Colonic mucosa (tissue), 4 donors: ENCODE data around the gene CACNB1. TPM values are rescaled to one million over a fixed set of nuclear protein-coding genes. Genes with fewer than 3 reads are reported as not detected.

Experiments used
- DNase-seq: peaks from one replicate; pipeline ENCODE4 v3.0.0-alpha.2; 2020
- H3K27ac ChIP-seq: fragments of 200-600 bp; one replicate; pipeline ENCODE4 v1.8.0; 2021
- H3K27me3 ChIP-seq: fragments of 200-600 bp; one replicate; pipeline ENCODE4 v1.8.0; 2021
- H3K36me3 ChIP-seq: fragments of 200-600 bp; one replicate; pipeline ENCODE4 v1.8.0; 2021
- H3K4me1 ChIP-seq: fragments of 200-600 bp; one replicate; pipeline ENCODE4 v1.8.0; 2021; ENCODE audit warnings: mild to moderate bottlenecking
- H3K4me3 ChIP-seq: fragments of 200-600 bp; one replicate; pipeline ENCODE4 v1.8.0; 2021
- H3K9ac ChIP-seq, 2 donors: one replicate each; pipeline ENCODE4 v1.7.0; 2013; ENCODE audit warnings: control low read depth in 2 of 2, low read depth in 2 of 2, low read length in 2 of 2
- H3K9me3 ChIP-seq: fragments of 200-600 bp; one replicate; pipeline ENCODE4 v1.8.0; 2021
- intact Hi-C: fragments of 100-400 bp; cut with DNase I; formaldehyde crosslinking; loops from one replicate; pipeline ENCODE4 v1.14.1; 2022
- total RNA-seq, 2 donors: library from RNA; stranded (reverse); fragmentation: NEBNext Ultra II Directional in 1 of 2; extraction: Animal tissue kit (Norgen Biotek cat#: 25700) in 1 of 2; gene quantifications; one replicate each; pipeline ENCODE4 v1.2.1, GENCODE V29; 2021
- TF ChIP-seq, protein P1 (sequence below): fragments of 200-600 bp; IDR thresholded peaks from one replicate; pipeline ENCODE4 v1.8.0; 2022; ENCODE audit warnings: antibody characterized with exemption, mild to moderate bottlenecking
- donor health status: healthy.
- donor health status: DM: no; HTN: no; CAD: no.
- donor health status: DM: no; HTN: no; CAD: no.

The CACNB1 gene
- total RNA-seq, 2 donors from 2014 or later = 5.9 to 8.8 TPM

DNA sequence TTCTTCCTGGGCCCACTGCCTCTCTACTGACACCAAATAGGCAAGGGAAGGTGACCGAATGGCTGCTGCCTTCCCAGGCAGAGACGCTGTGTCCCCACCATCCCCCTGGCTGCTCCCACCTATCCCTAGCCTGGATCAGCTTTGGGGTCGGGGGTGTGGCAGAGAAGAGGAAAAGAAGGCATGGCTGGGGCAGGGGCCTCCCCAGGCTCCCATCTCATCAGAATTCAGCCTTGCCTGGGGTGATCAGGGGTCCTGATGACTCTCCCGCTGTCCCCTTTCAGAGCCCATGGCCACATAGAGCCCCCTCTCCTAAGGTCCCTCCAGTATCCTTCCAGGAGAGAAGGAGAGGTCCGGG lies 46.7 kb downstream of the CACNB1 start:
- no peak for DNase-seq
- TF ChIP-seq, protein P1, sequence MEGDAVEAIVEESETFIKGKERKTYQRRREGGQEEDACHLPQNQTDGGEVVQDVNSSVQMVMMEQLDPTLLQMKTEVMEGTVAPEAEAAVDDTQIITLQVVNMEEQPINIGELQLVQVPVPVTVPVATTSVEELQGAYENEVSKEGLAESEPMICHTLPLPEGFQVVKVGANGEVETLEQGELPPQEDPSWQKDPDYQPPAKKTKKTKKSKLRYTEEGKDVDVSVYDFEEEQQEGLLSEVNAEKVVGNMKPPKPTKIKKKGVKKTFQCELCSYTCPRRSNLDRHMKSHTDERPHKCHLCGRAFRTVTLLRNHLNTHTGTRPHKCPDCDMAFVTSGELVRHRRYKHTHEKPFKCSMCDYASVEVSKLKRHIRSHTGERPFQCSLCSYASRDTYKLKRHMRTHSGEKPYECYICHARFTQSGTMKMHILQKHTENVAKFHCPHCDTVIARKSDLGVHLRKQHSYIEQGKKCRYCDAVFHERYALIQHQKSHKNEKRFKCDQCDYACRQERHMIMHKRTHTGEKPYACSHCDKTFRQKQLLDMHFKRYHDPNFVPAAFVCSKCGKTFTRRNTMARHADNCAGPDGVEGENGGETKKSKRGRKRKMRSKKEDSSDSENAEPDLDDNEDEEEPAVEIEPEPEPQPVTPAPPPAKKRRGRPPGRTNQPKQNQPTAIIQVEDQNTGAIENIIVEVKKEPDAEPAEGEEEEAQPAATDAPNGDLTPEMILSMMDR = no peak
- Histone ChIP-seq H3K36me3 (no peaks in the 10 kb centered on the region), H3K27ac (no peak overlapping the region), H3K4me1 (no peaks in the 10 kb centered on the region), H3K9ac (peak overlapping the region in 1 of 2 donors; percentile 50), H3K27me3 (peaks cover 18% of the 10 kb centered on the region), H3K9me3 (no peaks in the 10 kb centered on the region), H3K4me3 (peak overlapping the region; percentile 39)
- intact Hi-C loops = loop anchor here (10.0 kb wide), 1 partner anchor 266 kb away; no protein-coding TSS in a partner anchor

DNA sequence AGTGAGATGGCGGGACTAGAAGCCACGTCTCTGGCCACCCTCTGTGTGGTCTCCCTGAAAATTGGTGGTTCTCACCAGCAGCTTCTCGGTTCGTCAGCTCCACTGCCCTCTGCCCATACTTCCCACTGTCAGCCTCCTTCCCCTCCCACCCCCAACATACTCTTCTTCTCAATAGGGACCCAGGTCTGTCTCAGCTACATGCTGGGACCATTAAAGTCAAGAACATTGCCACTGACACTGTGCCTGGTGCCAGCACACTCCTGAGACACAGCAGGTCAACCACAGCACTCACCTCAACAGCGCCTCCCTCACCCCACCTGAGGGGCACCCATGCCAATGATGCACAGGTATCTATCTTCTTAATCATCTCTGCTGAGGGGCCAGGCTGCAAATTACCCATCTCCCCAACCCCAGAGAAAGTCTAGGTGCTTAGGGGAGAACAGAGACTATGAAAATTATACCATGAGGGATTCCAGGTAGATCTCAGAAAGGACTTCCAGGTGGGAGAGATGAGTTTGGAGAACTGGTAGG lies 47.3 kb downstream of the CACNB1 start:
- H3K27me3 ChIP-seq = peaks cover 18% of the 10 kb centered on the region
- no peak overlapping the region for H3K9ac ChIP-seq
- no peak for DNase-seq
- no peaks in the 10 kb centered on the region for H3K4me1 ChIP-seq
- no peaks in the 10 kb centered on the region for H3K36me3 ChIP-seq
- intact Hi-C loops = loop anchor here (10.0 kb wide), 1 partner anchor 265 kb away; no protein-coding TSS in a partner anchor
- TF ChIP-seq, protein P1 = no peak
- H3K9me3 ChIP-seq = no peaks in the 10 kb centered on the region
- no peak overlapping the region for H3K4me3 ChIP-seq
- no peak overlapping the region for H3K27ac ChIP-seq

DNA sequence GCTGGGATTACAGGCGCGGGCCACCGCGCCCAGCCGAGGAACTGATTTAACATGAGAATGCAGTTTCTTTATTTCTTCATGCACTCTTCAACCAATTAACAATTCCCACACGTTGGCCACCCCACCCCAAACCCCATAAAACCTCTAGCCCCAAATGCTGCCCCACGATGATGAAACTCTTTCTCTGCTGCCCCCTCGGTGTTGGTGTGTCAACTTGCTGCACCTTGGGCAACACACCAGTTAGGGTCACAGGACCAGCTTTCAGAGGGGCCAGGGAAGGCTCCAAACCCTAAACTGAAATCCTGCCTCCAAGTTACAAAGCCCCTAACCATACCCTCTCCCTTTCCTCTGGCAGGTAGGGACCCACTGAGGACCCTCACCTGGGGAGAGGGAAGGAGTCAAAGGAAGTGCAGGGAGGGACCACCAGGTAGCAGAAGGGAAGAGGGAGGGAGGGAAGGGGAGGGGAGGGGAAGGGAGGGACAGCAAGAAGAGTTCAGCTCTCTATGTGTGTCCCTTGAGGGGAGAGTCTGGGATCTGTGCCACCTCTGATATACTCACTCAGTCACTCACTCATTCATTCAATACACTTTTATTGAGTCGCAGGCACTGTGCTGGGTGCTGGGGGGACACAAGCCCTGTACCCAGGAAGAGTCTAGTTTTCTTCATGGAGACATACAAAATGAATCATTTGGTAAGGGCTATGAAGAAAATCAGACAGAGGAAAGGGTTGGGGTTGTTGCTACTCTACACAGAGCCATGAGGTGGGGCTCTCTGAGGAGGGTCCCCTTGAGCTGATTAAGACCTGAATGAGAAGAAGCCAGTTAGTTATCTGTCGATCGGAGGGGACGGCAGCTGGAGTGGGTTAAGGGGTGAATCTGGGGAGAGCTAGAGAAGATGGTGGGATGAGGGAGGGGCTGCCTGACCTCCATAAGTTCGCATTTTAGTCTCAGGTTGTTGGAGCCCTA lies 50.0 kb downstream of the CACNB1 start:
- Histone ChIP-seq H3K27me3 (peaks cover 18% of the 10 kb centered on the region), H3K4me3 (no peak overlapping the region), H3K9me3 (no peaks in the 10 kb centered on the region), H3K36me3 (no peaks in the 10 kb centered on the region), H3K27ac (no peak overlapping the region), H3K9ac (peak overlapping the region in 1 of 2 donors; percentile 24), H3K4me1 (no peaks in the 10 kb centered on the region)
- TF ChIP-seq, protein P1 = no peak
- intact Hi-C loops = loop anchor here (5.0 kb wide), 1 partner anchor 80 kb away; no protein-coding TSS in a partner anchor
- DNase-seq = no peak

DNA sequence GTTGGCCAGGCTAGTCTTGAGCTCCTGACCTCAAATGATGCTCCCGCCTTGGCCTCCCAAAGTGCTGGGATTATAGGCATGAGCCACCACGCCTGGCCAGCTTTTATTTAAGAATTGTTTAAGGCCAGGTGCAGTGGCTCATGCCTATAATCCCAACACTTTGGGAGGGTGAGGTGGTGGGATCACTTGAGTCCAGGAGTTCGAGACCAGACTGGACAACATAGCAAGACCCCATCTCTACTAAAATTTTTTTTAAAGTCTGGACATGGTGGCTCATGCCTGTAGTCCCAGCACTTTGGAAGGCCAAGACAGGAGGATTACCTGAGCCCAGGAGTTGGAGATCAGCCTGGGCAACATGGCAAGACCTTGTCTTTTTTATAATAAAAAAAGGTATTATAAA lies 51.2 kb downstream of the CACNB1 start:
- H3K27ac ChIP-seq = no peak overlapping the region
- H3K4me1 ChIP-seq = no peaks in the 10 kb centered on the region
- DNase-seq = no peak
- no peaks in the 10 kb centered on the region for H3K9me3 ChIP-seq
- peaks cover 11% of the 10 kb centered on the region for H3K27me3 ChIP-seq
- TF ChIP-seq, protein P1 = no peak
- no peak overlapping the region for H3K4me3 ChIP-seq
- H3K9ac ChIP-seq = no peak overlapping the region
- no peaks in the 10 kb centered on the region for H3K36me3 ChIP-seq
- intact Hi-C loops = loop anchor here (5.0 kb wide), 1 partner anchor 79 kb away; no protein-coding TSS in a partner anchor

DNA sequence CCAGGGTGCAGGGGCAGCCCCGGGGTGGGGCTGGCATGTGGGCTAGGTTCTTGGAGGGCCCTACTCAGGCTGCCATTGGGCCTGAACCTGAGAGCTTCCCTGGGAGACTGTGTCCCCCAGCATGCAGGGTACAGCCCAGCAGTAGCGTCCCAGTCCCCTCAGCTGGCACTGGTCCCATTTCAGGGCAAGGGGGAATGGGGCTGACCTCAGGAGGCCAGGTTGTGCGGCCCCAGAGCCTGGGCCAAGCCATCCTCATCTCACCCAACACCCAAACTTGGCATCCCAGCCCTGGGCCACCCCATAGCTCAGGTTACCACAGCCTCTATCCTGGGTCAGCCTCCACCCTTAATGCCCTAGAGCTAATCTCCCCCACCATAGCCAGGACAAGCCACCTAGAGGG lies 52.3 kb downstream of the CACNB1 start:
- Histone ChIP-seq H3K4me3 (no peak overlapping the region), H3K27ac (no peak overlapping the region), H3K27me3 (peaks cover under 1% of the 10 kb centered on the region), H3K4me1 (no peaks in the 10 kb centered on the region), H3K36me3 (no peaks in the 10 kb centered on the region), H3K9ac (peak overlapping the region in 1 of 2 donors; percentile 35), H3K9me3 (no peaks in the 10 kb centered on the region)
- intact Hi-C loops = loop anchor here (5.0 kb wide), 1 partner anchor 78 kb away; no protein-coding TSS in a partner anchor
- DNase-seq = no peak
- TF ChIP-seq, protein P1 = no peak
